Gastroesophageal sphincter (tissue), 3 donors: ENCODE results near the gene GRM7.

Experiments
- EP300 ChIP-seq: sonication (generic); formaldehyde crosslinking; IDR thresholded peaks from one replicate; pipeline ENCODE4 v1.6.1; 2017; ENCODE audit warnings: antibody characterized with exemption, mild to moderate bottlenecking
- TF ChIP-seq, protein P1 (sequence below), 4 experiments: fragments of 200-600 bp in 2 of 4; fragments of 450-650 bp in 2 of 4; sonication (generic) in 1 of 4; IDR thresholded peaks; one replicate each; pipeline ENCODE4 v1.5.1; 2017 to 2019; ENCODE audit warnings: antibody characterized with exemption in 4 of 4, mild to moderate bottlenecking in 2 of 4, moderate library complexity in 2 of 4

DNA sequence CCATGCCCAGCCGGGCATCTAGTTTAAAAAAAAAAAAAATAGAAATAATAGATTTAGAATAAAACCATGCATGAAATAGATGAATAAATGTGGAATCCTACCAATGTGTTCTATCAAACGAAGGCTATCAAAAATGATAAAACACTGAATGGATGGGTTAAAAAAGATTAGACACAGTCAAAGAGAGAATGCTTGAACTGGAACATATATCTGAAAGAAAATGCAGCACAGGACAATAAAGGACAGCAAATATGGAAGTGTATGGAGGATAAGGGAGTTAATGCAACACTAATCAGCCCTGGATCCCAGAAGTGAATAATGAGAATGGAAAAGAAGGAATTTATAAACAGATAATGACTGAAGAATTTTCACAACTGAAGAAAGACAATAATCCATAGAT is 571.7 kb downstream of the GRM7 start:
- TF ChIP-seq, protein P1, sequence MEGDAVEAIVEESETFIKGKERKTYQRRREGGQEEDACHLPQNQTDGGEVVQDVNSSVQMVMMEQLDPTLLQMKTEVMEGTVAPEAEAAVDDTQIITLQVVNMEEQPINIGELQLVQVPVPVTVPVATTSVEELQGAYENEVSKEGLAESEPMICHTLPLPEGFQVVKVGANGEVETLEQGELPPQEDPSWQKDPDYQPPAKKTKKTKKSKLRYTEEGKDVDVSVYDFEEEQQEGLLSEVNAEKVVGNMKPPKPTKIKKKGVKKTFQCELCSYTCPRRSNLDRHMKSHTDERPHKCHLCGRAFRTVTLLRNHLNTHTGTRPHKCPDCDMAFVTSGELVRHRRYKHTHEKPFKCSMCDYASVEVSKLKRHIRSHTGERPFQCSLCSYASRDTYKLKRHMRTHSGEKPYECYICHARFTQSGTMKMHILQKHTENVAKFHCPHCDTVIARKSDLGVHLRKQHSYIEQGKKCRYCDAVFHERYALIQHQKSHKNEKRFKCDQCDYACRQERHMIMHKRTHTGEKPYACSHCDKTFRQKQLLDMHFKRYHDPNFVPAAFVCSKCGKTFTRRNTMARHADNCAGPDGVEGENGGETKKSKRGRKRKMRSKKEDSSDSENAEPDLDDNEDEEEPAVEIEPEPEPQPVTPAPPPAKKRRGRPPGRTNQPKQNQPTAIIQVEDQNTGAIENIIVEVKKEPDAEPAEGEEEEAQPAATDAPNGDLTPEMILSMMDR (IDR thresholded peaks at IDR 0.05), result no peak
- TF ChIP-seq EP300, result no peak
